Spinal cord (tissue), 10 donors: ENCODE results near the gene CAPZB. TPM values are rescaled to one million over a fixed set of nuclear protein-coding genes. Genes with fewer than 3 reads are reported as not detected.
A peak's percentile ranks its signal among the peaks of the same experiment; 100 is the strongest.

Experiments
- DNase-seq, 6 donors: peaks; one replicate each; pipeline versions ENCODE4 v3.0.0 to v3.0.0-alpha.2; 2013 to 2015; ENCODE audit warnings: low spot score in 6 of 6, low read depth in 4 of 6
- H3K27ac ChIP-seq: one replicate; pipeline ENCODE4 v1.5.1; 2013; ENCODE audit warnings: low read depth, low read length, control low read depth
- H3K27me3 ChIP-seq: one replicate; pipeline ENCODE4 v1.6.1; 2013; ENCODE audit warnings: low read length; ENCODE audit not compliant: control insufficient read depth, insufficient read depth
- H3K36me3 ChIP-seq: one replicate; pipeline ENCODE4 v1.6.1; 2013; ENCODE audit warnings: low read length; ENCODE audit not compliant: control insufficient read depth, insufficient read depth
- H3K4me1 ChIP-seq: one replicate; pipeline ENCODE4 v1.6.1; 2013; ENCODE audit warnings: low read length; ENCODE audit not compliant: control insufficient read depth, insufficient read depth
- H3K4me3 ChIP-seq: one replicate; pipeline ENCODE4 v1.5.1; 2013; ENCODE audit warnings: low read depth, low read length, control low read depth
- H3K9me3 ChIP-seq: one replicate; pipeline ENCODE4 v1.6.1; 2013; ENCODE audit warnings: low read length; ENCODE audit not compliant: control insufficient read depth, insufficient read depth
- WGBS: methylation state at CpG from one replicate; pipeline ENCODE4 v1.1.5; 2013; ENCODE audit warnings: missing lambda C conversion rate; ENCODE audit not compliant: insufficient coverage; 5-methylcytosine and 5-hydroxymethylcytosine counted together
- polyA plus RNA-seq, 2 donors: library from polyadenylated mRNA; unstranded; fragments of 120-200 nt; gene quantifications; one replicate each; pipeline ENCODE4 v1.2.1, GENCODE V29; 2013; ENCODE audit not compliant: insufficient read length in 2 of 2
- total RNA-seq, 2 donors: library from RNA; depleted of rRNA in 1 of 2; stranded (reverse); fragments of 120-200 nt in 1 of 2; fragments of >200 nt in 1 of 2; gene quantifications; one replicate each; pipeline versions ENCODE4 v1.2.3 to v1.2.4, GENCODE V29; 2013 to 2014
- donor health status: healthy.

Gene CAPZB
- total and polyA plus RNA-seq, 4 donors: 78.8 to 312 (median 243) TPM

DNA sequence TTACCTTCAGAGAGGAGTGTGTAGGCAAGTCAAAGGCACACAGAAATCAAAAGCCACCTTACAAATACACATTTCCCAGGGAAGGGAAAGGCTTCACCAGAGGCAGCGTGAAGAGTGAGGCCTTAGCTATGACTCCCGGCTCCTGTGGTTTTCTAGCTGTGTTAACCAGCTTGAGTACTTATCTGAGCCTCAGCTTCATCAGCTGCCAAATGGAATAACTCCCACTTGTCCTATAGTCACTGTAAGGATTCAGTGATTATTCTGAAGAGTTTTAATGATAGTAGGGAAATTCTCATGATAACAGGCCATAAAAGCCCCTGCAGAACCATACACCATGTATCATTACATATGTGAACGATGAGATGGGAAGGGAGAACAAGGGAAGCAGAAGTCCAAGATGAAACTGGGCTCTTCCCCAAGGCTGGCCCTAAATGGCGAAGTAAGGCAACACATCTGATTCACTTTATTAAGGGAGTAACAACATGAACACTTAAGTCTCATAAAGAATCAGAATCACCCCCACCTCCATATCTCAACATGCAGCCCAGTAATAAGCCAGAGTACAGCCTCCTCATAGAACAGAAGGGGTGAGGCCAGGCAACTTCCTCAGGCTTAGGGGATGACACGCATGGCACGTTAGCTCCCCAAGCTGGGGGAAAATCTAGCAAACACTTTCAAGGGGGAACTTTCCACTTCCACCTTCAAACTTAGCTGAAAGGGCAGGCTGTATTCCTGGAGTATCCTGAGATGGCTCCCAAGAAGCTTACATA lies 109.5 kb downstream of the CAPZB start:
- Histone ChIP-seq H3K36me3 (peaks cover 38% of the 10 kb centered on the region), H3K27ac (no peak overlapping the region), H3K27me3 (no peaks in the 10 kb centered on the region), H3K9me3 (no peaks in the 10 kb centered on the region), H3K4me3 (no peak overlapping the region), H3K4me1 (peaks cover 12% of the 10 kb centered on the region)
- WGBS: 67% methylated on average over 3 of the region's 6 CpGs
- peak in 2 of 6 donors; percentile 31 to 90 for DNase-seq

DNA sequence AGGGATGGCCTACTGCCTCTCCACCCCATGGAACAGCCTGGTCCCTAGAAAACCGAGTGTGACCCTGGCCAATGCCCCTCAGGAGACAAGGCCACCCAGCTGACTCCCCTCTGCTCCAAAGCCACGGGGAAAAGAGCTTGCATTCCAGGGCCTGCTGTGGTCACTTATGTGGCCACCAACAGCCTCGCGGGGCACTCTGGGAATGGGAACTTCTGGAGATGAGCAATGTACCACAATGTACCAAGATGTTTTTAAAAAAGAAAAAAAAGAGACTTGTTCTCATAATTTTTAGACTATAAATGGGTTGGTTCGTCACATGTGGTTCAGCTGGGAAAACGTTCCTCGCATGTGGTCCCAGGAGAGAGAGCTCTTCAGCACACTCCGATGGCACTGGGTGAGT lies 110.4 kb downstream of the CAPZB start:
- H3K9me3 ChIP-seq: no peaks in the 10 kb centered on the region
- no peaks in the 10 kb centered on the region for H3K27me3 ChIP-seq
- H3K4me1 ChIP-seq: peaks cover 14% of the 10 kb centered on the region
- 88% methylated on average over 6 of the region's 8 CpGs for WGBS
- H3K4me3 ChIP-seq: no peak overlapping the region
- no peak overlapping the region for H3K27ac ChIP-seq
- peaks cover 41% of the 10 kb centered on the region for H3K36me3 ChIP-seq
- DNase-seq: no peak

DNA sequence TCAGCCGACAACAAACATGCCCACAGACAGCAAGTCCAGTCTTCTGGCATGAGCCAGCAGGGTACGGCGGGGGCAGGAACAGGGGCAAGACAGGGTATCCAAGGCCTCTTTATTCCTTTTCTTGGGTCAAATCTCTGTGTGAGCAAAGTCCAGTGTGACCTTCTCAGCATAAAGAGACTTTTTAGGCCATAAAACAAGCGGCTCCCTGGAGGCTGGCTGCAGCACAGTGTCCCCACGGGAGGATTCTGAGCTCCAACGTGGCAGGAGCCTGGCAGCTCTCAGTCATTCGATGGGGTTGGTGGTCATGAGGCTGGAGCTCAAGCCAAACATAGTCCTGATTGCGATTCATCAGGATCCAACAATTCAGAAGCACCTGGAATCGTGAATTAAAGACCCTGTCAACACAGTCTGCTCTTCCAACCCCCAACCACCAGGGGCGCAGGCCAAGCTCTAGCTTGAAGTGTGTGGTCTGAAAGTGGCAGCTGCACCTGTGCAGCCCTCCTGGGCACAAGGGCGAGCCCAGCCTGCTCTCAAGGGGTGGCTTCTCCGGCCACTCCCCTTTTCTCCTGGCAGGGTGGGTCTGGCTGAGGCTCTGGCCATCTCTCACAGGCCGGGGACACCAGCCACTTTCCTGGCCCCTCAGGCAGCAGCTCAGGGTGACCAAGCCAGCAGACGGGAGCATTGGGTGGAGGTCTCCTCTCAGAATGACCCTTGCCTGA lies 111.1 kb downstream of the CAPZB start:
- H3K9me3 ChIP-seq: no peaks in the 10 kb centered on the region
- peaks cover 47% of the 10 kb centered on the region for H3K36me3 ChIP-seq
- no peak overlapping the region for H3K27ac ChIP-seq
- no peaks in the 10 kb centered on the region for H3K27me3 ChIP-seq
- WGBS: 78% methylated on average over 12 of the region's 14 CpGs
- H3K4me1 ChIP-seq: peaks cover 20% of the 10 kb centered on the region
- no peak overlapping the region for H3K4me3 ChIP-seq
- DNase-seq: no peak

DNA sequence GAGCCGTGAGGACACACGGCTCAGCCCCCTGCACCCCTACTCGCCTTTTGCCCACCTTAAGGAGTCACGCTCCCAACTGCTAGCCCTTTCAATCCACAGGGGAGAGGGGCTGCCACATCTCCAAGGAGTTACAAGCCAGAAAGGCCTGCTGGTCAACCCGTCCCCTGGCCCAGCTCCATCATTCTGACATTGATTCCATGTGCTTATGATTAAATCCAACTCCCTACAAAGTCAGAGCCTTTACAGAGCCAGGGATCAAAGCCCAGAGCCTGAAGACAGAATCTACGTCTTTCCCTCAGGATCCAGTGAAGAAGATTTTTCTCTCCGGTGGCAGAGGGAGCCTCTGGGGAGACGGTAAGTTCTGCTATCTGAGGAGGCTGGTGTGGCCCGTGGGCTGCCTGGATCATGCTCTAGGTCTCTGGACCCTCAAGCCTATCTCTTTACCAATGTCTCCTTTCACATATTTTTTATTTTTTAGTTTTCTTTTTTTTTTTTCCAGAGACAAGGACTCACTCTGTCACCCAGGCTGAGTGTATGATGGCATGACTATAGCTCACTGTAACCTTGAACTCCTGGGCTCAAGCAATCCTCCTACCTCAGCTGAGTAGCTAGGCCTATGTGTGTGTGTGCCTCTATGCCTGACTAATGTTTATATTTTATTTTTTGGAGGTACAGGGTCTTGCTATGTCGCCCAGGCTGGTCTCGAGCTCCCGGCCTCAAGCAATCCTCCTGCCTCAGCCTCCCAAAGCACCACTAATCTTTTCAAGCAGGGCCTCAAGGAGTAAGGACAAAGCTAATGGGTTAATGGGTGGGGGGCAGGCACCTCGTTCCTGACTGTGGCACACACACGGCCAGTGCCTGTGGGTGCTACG lies 111.9 kb downstream of the CAPZB start:
- Histone ChIP-seq H3K36me3 (peaks cover 41% of the 10 kb centered on the region), H3K27me3 (no peaks in the 10 kb centered on the region), H3K4me1 (peaks cover 27% of the 10 kb centered on the region), H3K9me3 (no peaks in the 10 kb centered on the region), H3K27ac (no peak overlapping the region), H3K4me3 (no peak overlapping the region)
- DNase-seq: no peak
- 88% methylated on average over 10 of the region's 15 CpGs for WGBS

DNA sequence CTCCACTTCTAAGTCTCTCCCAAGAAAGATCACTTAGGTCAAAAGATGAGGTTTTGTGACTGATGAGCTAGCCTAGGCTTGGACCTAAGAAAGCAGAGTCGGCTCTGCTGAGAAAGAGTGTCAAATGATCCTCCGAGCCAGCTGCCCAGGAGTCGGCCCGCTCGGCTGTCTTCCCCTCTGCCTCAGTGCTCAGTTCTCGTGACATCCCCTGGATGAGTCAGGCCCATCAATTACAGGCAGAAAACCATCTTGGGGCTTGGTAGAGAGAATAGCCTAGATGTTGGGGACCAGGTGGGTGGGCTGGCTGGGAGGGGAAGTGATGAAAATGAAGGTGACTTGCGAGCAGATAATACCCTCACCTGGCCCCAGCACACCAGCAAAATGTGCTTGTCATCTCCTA lies 112.7 kb downstream of the CAPZB start:
- Histone ChIP-seq H3K9me3 (no peaks in the 10 kb centered on the region), H3K4me1 (peaks cover 36% of the 10 kb centered on the region), H3K27ac (no peak overlapping the region), H3K27me3 (no peaks in the 10 kb centered on the region), H3K36me3 (peaks cover 40% of the 10 kb centered on the region), H3K4me3 (no peak overlapping the region)
- WGBS: 80% methylated on average over 6 of the region's 7 CpGs
- DNase-seq: no peak

DNA sequence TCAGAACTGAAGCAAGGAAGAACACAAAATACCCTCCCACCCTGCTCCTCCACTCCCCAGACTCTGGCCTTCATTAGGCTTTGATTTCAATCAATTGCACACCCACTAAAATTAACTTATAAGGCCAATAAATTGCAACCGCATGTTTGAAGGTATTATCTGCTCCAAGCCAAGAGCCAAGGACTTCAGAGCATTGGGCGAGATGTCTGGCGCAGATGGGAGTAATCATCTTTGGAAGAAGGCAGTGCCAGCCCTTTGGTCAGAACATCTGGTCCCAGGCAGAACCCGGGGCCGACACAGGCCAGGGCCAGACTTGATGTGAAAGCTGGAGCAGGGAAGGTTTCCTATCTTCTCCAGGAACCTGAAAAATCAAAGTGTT lies 113.2 kb downstream of the CAPZB start:
- DNase-seq: no peak
- H3K36me3 ChIP-seq: peaks cover 40% of the 10 kb centered on the region
- WGBS: 89% methylated on average over 5 of the region's 5 CpGs
- H3K27ac ChIP-seq: no peak overlapping the region
- H3K4me3 ChIP-seq: no peak overlapping the region
- peaks cover 40% of the 10 kb centered on the region for H3K4me1 ChIP-seq
- no peaks in the 10 kb centered on the region for H3K9me3 ChIP-seq
- no peaks in the 10 kb centered on the region for H3K27me3 ChIP-seq

DNA sequence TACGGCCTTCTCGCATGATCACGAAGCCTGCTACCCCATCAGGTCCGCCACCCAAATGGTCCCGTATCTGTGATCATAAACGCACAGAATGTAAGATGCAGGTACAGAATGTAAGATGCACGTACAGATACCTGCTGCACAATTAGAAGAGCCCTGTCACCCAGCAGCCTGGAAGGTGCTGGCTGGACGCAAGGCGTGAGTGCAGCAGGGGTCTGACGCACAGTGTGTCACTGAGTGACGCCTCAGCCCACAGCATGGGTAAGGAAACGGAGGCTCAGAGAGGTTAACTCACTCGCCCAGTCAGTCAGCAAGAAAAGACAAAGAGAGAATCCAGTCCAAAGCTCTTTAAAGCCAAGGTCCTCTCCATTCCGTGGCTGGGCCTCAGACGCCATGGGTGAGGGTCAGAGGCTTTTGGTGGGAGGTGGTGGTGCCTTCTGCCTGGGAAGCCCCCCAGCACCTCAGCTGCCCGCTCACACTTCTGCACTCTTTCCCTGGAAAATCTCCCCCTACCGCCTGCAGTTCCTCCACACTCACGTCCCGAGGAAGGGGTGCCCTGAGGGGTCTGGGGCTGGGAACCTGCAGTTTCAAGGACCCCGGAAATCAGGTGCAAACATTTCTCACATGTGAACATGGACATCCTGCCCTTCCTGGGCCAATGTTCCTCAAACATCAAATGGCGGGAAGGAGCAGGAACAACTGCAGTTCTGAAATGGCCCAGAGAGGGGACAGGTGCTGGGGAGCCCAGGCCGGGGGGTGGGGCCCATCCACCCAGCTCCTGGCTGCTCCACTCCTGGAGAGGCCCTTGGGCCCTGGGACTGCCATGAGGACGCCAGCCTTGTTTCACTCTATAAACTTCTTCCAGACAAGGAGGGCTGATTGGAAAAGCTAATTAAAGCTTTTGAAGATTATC lies 113.9 kb downstream of the CAPZB start:
- Histone ChIP-seq H3K36me3 (peaks cover 40% of the 10 kb centered on the region), H3K9me3 (no peaks in the 10 kb centered on the region), H3K4me1 (peaks cover 46% of the 10 kb centered on the region), H3K4me3 (no peak overlapping the region), H3K27ac (no peak overlapping the region), H3K27me3 (no peaks in the 10 kb centered on the region)
- 97% methylated on average over 20 of the region's 23 CpGs for WGBS
- no peak for DNase-seq

DNA sequence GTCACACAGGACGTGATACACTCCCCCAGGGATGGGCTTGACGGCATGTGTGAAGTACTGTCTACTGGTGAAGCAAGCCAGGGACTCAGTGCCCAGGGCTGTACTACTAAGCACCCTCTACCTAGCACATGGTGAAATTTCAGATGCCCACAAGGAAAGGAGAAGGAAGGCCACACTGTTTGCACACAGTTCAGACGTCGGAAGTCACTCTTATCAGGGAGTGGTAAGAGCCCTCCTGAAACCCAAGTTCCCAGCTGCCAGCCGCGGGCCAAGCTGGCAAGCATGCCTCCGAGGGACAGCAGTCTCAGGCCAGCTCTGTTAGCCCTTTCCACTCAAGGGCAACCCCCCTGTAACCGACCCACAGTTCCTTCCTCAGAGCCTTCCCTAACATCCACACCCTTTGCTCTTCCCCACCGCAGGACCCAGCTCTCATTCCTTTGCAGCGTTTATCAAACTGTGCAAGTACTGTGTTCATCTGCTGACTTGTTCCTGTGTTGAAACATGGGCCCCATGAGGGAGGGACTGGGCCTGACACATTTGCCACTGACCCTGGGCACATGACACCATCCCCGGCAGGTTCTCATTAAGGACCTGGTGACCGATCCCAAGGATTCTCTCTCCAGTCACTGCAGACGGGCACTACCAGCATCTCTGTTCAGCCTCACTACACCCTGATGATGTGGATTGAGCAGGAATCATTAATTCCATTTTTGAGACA lies 114.7 kb downstream of the CAPZB start:
- Histone ChIP-seq H3K4me3 (no peak overlapping the region), H3K27ac (no peak overlapping the region), H3K4me1 (peaks cover 48% of the 10 kb centered on the region), H3K36me3 (peaks cover 40% of the 10 kb centered on the region), H3K27me3 (no peaks in the 10 kb centered on the region), H3K9me3 (no peaks in the 10 kb centered on the region)
- whole genome bisulfite sequencing: 90% methylated on average over 10 of the region's 13 CpGs
- no peak for DNase-seq
